PC-3 (cell line): ENCODE results near the gene KRT80.

Experiments
- EZH2phosphoT487 ChIP-seq: fragments of 300-600 bp; sonication (generic); IDR thresholded peaks from 2 replicates; pipeline ENCODE4 v1.6.1; 2018; ENCODE audit warnings: mild to moderate bottlenecking, antibody characterized with exemption, low read length, borderline replicate concordance
- TF ChIP-seq, protein P1 (sequence below): fragments of 300-600 bp; sonication (generic); conservative IDR thresholded peaks from 2 replicates; pipeline ENCODE4 v1.5.1; 2017; ENCODE audit warnings: antibody characterized with exemption, low read depth, mild to moderate bottlenecking, low read length

DNA sequence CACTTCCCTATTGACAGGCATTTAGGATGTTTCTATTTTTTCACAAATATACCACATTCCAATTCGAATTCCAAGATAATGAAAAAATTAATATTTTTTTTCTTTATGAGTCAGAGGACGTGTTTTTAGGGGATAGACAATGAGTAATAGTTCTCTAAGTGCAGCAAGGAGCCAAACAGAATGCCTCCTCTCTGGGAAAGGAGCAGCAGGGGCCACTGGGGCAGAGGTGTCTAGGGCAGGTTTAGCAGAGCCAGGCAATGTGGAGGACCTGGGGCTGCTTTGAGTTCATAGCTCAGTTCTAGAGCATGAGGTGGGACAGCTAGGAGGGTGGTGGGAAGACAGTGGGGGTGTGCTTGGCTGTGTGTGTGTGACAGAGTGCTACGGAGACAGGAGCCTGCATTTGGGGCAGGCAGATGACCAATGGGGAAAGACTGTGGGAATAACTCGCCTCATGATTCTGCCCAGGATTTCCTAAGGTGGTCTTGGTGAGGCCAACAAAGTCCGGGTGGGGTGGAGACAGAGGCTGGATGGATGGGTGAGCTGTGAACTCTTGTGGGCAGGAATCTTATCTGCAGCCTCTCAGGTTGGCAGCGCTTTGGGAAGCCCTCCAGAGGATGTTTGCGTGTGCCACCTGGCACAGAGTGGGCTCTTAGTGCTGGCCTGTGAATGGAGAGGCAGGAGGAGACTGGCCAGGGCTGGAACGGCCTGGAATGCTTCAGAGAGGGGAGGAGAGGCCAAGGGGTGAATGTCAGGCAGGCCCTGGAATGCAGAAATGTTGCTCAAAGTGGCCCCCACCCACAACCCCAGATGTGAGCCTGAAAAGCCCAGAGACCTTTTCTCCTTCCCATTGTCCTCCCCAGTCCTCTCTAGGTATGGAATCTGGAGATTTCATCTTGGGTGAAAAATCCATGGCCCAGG, 38.8 kb upstream of the KRT80 start:
- TF ChIP-seq, protein P1, sequence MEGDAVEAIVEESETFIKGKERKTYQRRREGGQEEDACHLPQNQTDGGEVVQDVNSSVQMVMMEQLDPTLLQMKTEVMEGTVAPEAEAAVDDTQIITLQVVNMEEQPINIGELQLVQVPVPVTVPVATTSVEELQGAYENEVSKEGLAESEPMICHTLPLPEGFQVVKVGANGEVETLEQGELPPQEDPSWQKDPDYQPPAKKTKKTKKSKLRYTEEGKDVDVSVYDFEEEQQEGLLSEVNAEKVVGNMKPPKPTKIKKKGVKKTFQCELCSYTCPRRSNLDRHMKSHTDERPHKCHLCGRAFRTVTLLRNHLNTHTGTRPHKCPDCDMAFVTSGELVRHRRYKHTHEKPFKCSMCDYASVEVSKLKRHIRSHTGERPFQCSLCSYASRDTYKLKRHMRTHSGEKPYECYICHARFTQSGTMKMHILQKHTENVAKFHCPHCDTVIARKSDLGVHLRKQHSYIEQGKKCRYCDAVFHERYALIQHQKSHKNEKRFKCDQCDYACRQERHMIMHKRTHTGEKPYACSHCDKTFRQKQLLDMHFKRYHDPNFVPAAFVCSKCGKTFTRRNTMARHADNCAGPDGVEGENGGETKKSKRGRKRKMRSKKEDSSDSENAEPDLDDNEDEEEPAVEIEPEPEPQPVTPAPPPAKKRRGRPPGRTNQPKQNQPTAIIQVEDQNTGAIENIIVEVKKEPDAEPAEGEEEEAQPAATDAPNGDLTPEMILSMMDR: no peak
- TF ChIP-seq EZH2phosphoT487: no peak
